ENCODE measurements around the gene PID1.

GRCh38 chr2:229170171-229170570 lies 100.9 kb downstream of the PID1 start:
- TF ChIP-seq CTCF (IDR thresholded peaks at IDR 0.05 in 2 of 3, conservative IDR thresholded peaks at IDR 0.05 in 1 of 3; ENCODE audit: borderline replicate concordance in 1 of 3, insufficient read depth in 1 of 3, low read depth in 2 of 3, low read length in 2 of 3), result no peak
- TF ChIP-seq YY1 (IDR thresholded peaks at IDR 0.05; ENCODE audit: extremely low read depth, insufficient replicate concordance, low read depth, low read length), result no peak
- no peak for TF ChIP-seq EZH2phosphoT487 (IDR thresholded peaks at IDR 0.05; ENCODE audit: borderline replicate concordance)
- TF ChIP-seq SIN3A (IDR thresholded peaks at IDR 0.05; ENCODE audit: low read depth), result no peak
- TF ChIP-seq MAX (IDR thresholded peaks at IDR 0.05), result no peak
- TF ChIP-seq SP1 (IDR thresholded peaks at IDR 0.05; ENCODE audit: low read depth), result no peak
- no peak for TF ChIP-seq POLR2AphosphoS5 (IDR thresholded peaks at IDR 0.05; ENCODE audit: low read depth, low read length)
- TF ChIP-seq POLR2A (IDR thresholded peaks at IDR 0.05; ENCODE audit: borderline replicate concordance, extremely low read depth, insufficient read depth, insufficient read length), result no peak
- TF ChIP-seq, protein P1, sequence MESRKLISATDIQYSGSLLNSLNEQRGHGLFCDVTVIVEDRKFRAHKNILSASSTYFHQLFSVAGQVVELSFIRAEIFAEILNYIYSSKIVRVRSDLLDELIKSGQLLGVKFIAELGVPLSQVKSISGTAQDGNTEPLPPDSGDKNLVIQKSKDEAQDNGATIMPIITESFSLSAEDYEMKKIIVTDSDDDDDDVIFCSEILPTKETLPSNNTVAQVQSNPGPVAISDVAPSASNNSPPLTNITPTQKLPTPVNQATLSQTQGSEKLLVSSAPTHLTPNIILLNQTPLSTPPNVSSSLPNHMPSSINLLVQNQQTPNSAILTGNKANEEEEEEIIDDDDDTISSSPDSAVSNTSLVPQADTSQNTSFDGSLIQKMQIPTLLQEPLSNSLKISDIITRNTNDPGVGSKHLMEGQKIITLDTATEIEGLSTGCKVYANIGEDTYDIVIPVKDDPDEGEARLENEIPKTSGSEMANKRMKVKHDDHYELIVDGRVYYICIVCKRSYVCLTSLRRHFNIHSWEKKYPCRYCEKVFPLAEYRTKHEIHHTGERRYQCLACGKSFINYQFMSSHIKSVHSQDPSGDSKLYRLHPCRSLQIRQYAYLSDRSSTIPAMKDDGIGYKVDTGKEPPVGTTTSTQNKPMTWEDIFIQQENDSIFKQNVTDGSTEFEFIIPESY (IDR thresholded peaks at IDR 0.05; ENCODE audit: extremely low read depth, insufficient replicate concordance, low read length), result no peak
- TF ChIP-seq RAD21 (IDR thresholded peaks at IDR 0.05; ENCODE audit: low read depth), result no peak
- TF ChIP-seq EZH2 (IDR thresholded peaks at IDR 0.05), result no peak
- TF ChIP-seq, protein P2, sequence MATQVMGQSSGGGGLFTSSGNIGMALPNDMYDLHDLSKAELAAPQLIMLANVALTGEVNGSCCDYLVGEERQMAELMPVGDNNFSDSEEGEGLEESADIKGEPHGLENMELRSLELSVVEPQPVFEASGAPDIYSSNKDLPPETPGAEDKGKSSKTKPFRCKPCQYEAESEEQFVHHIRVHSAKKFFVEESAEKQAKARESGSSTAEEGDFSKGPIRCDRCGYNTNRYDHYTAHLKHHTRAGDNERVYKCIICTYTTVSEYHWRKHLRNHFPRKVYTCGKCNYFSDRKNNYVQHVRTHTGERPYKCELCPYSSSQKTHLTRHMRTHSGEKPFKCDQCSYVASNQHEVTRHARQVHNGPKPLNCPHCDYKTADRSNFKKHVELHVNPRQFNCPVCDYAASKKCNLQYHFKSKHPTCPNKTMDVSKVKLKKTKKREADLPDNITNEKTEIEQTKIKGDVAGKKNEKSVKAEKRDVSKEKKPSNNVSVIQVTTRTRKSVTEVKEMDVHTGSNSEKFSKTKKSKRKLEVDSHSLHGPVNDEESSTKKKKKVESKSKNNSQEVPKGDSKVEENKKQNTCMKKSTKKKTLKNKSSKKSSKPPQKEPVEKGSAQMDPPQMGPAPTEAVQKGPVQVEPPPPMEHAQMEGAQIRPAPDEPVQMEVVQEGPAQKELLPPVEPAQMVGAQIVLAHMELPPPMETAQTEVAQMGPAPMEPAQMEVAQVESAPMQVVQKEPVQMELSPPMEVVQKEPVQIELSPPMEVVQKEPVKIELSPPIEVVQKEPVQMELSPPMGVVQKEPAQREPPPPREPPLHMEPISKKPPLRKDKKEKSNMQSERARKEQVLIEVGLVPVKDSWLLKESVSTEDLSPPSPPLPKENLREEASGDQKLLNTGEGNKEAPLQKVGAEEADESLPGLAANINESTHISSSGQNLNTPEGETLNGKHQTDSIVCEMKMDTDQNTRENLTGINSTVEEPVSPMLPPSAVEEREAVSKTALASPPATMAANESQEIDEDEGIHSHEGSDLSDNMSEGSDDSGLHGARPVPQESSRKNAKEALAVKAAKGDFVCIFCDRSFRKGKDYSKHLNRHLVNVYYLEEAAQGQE (IDR thresholded peaks at IDR 0.05; ENCODE audit: low read depth), result no peak
- TF ChIP-seq ZNF274 (IDR thresholded peaks at IDR 0.05; ENCODE audit: low read depth, low read length), result no peak

All from HCT116 (cell line).